Measurements from ENCODE around the gene YJEFN3.

- TF ChIP-seq CTCF (IDR thresholded peaks at IDR 0.05; ENCODE audit: low read depth, low read length, poor library complexity, severe bottlenecking) (no peak), EZH2phosphoT487 (IDR thresholded peaks at IDR 0.05; ENCODE audit: borderline replicate concordance, low read length) (no peak)
Observed at GRCh38 chr19:19540064-19540714, 11.5 kb downstream of the YJEFN3 start.
